Natural killer cell (primary cell): ENCODE data around the gene LNX1. TPM values are rescaled to one million over a fixed set of nuclear protein-coding genes. Genes with fewer than 3 reads are reported as not detected.

Experiments used
- ATAC-seq, 3 donors: fragments of 150-1000 bp in 2 of 3; fragments of 200-7000 bp in 1 of 3; cut with Tn5 transposase; 1 replicate in 1 of 3; 2 replicates in 2 of 3; pipeline ENCODE4 v1.10.0; 2021; ENCODE audit warnings: mild to moderate bottlenecking in 2 of 3, moderate library complexity in 2 of 3
- DNase-seq, 2 donors: peaks; one replicate each; pipeline versions ENCODE4 v3.0.0 to v3.0.0-alpha.2; 2013 to 2021; ENCODE audit warnings: mixed read lengths in 1 of 2
- H3K27ac ChIP-seq: one replicate; pipeline ENCODE4 v1.5.1; 2013; ENCODE audit warnings: mild to moderate bottlenecking, low read length
- H3K27me3 ChIP-seq: one replicate; pipeline ENCODE4 v1.6.1; 2013; ENCODE audit warnings: low read length; ENCODE audit not compliant: control insufficient read depth, insufficient read depth
- H3K36me3 ChIP-seq: one replicate; pipeline ENCODE4 v1.6.1; 2013; ENCODE audit warnings: low read length; ENCODE audit not compliant: control insufficient read depth, insufficient read depth
- H3K4me1 ChIP-seq: one replicate; pipeline ENCODE4 v1.6.1; 2013; ENCODE audit warnings: low read length; ENCODE audit not compliant: control insufficient read depth, insufficient read depth
- H3K4me3 ChIP-seq: one replicate; pipeline ENCODE4 v1.5.1; 2013; ENCODE audit warnings: low read length
- H3K9me3 ChIP-seq: one replicate; pipeline ENCODE4 v1.6.1; 2013; ENCODE audit warnings: low read length; ENCODE audit not compliant: control insufficient read depth, insufficient read depth
- H3K27ac Mint-ChIP-seq, 2 donors: one replicate each; pipeline ENCODE4 v1.8.0; 2022; ENCODE audit warnings: mild to moderate bottlenecking in 2 of 2, mixed read lengths in 2 of 2, moderate library complexity in 1 of 2
- H3K27me3 Mint-ChIP-seq, 2 donors: one replicate each; pipeline ENCODE4 v1.8.0; 2022; ENCODE audit warnings: low read depth in 2 of 2, mixed read lengths in 2 of 2
- H3K36me3 Mint-ChIP-seq: one replicate; pipeline ENCODE4 v1.8.0; 2022; ENCODE audit warnings: mixed read lengths
- H3K4me1 Mint-ChIP-seq, 2 donors: one replicate each; pipeline ENCODE4 v1.8.0; 2022; ENCODE audit warnings: mixed read lengths in 2 of 2
- H3K4me3 Mint-ChIP-seq: one replicate; pipeline ENCODE4 v1.8.0; 2022; ENCODE audit warnings: mild to moderate bottlenecking, moderate library complexity, mixed read lengths
- H3K9me3 Mint-ChIP-seq, 2 donors: one replicate each; pipeline ENCODE4 v1.8.0; 2022; ENCODE audit warnings: mixed read lengths in 2 of 2
- WGBS: methylation state at CpG from one replicate; pipeline ENCODE4 v1.1.7; 2013; ENCODE audit warnings: missing lambda C conversion rate; ENCODE audit not compliant: insufficient coverage; 5-methylcytosine and 5-hydroxymethylcytosine counted together
- intact Hi-C: fragments of 100-400 bp; cut with micrococcal nuclease; formaldehyde crosslinking; loops from one replicate; pipeline ENCODE4 v1.14.2; 2022
- total RNA-seq, 4 donors: library from RNA; stranded (reverse); fragments of 120-200 nt in 1 of 4; gene quantifications; one replicate each; pipeline versions ENCODE4 v1.2.3 to v1.2.4, GENCODE V29; 2013 to 2022
- TF ChIP-seq, protein P1 (sequence below): fragments of 200-600 bp; IDR thresholded peaks from one replicate; pipeline ENCODE4 v1.8.0; 2022; ENCODE audit warnings: antibody characterized with exemption

LNX1 gene
- total RNA-seq, 3 donors from 2014 or later (not counting 1 experiment from before 2014, with no cell fraction given), result not detected

DNA sequence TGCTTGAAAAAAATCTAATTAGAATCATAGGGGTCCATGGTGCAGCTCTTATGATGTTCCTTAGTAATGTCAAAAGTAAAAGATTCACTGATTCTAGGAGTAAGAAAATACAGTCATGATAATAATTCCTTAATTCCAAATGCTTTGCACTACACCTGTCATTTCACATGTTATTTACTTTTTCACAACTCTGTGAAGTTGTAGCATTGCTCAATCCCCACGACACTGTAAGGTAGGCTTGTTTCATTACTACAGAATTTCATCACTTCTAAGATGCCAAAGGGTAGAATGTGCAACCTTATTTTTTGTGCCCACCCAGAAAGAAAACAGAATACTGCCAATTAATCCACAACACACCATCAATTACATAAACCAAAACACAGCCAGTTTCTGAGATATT is 46.1 kb upstream of the LNX1 start:
- intact Hi-C loops, result no loop called here
- H3K4me3 ChIP-seq, result no peak overlapping the region
- no peak overlapping the region for H3K27ac Mint-ChIP-seq

GRCh38 chr4:53635697-53636483 is 44.6 kb upstream of the LNX1 start:
- Mint-ChIP-seq H3K36me3 (no peaks in the 10 kb centered on the region), H3K4me3 (no peak overlapping the region), H3K4me1 (no peaks in the 10 kb centered on the region), H3K27me3 (peaks cover 4 to 10% of the 10 kb centered on the region in 2 donors), H3K9me3 (peaks cover 0 to 2% of the 10 kb centered on the region in 2 donors), H3K27ac (no peak overlapping the region)
- Histone ChIP-seq H3K9me3 (no peaks in the 10 kb centered on the region), H3K27ac (no peak overlapping the region), H3K27me3 (no peaks in the 10 kb centered on the region), H3K4me3 (no peak overlapping the region), H3K36me3 (no peaks in the 10 kb centered on the region), H3K4me1 (no peaks in the 10 kb centered on the region)
- ATAC-seq (no peak), DNase-seq (no peak)
- TF ChIP-seq, protein P1, sequence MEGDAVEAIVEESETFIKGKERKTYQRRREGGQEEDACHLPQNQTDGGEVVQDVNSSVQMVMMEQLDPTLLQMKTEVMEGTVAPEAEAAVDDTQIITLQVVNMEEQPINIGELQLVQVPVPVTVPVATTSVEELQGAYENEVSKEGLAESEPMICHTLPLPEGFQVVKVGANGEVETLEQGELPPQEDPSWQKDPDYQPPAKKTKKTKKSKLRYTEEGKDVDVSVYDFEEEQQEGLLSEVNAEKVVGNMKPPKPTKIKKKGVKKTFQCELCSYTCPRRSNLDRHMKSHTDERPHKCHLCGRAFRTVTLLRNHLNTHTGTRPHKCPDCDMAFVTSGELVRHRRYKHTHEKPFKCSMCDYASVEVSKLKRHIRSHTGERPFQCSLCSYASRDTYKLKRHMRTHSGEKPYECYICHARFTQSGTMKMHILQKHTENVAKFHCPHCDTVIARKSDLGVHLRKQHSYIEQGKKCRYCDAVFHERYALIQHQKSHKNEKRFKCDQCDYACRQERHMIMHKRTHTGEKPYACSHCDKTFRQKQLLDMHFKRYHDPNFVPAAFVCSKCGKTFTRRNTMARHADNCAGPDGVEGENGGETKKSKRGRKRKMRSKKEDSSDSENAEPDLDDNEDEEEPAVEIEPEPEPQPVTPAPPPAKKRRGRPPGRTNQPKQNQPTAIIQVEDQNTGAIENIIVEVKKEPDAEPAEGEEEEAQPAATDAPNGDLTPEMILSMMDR, result no peak
- intact Hi-C loops, result no loop called here
- WGBS, result 80% methylated on average over 3 of the region's 5 CpGs

More for the DNA sequence above, 46.1 kb upstream of the LNX1 start:
- H3K27ac ChIP-seq, result no peak overlapping the region
- peaks cover 0 to 2% of the 10 kb centered on the region in 2 donors for H3K9me3 Mint-ChIP-seq
- H3K4me3 Mint-ChIP-seq, result no peak overlapping the region
- no peaks in the 10 kb centered on the region for H3K4me1 Mint-ChIP-seq
- TF ChIP-seq, protein P1, result no peak
- peaks cover 0 to 16% of the 10 kb centered on the region in 2 donors for H3K27me3 Mint-ChIP-seq
- no peaks in the 10 kb centered on the region for H3K36me3 ChIP-seq
- DNase-seq (no peak), ATAC-seq (no peak)
- H3K4me1 ChIP-seq, result no peaks in the 10 kb centered on the region
- H3K27me3 ChIP-seq, result no peaks in the 10 kb centered on the region
- no peaks in the 10 kb centered on the region for H3K9me3 ChIP-seq
- H3K36me3 Mint-ChIP-seq, result no peaks in the 10 kb centered on the region
- 67% methylated on average over 1 of the region's 1 CpG for WGBS

- no peaks in the 10 kb centered on the region for H3K27me3 ChIP-seq
- no peak overlapping the region for H3K4me3 Mint-ChIP-seq
- H3K36me3 ChIP-seq, result no peaks in the 10 kb centered on the region
- H3K4me3 ChIP-seq, result no peak overlapping the region
- TF ChIP-seq, protein P1, result no peak
- no peak overlapping the region for H3K27ac ChIP-seq
- intact Hi-C loops, result no loop called here
- H3K4me1 ChIP-seq, result no peaks in the 10 kb centered on the region
- H3K9me3 Mint-ChIP-seq, result peaks cover 0 to 2% of the 10 kb centered on the region in 2 donors
- ATAC-seq (no peak), DNase-seq (no peak)
- H3K27ac Mint-ChIP-seq, result no peak overlapping the region
- no peaks in the 10 kb centered on the region for H3K36me3 Mint-ChIP-seq
- no peaks in the 10 kb centered on the region for H3K9me3 ChIP-seq
- H3K27me3 Mint-ChIP-seq, result peaks cover 4 to 10% of the 10 kb centered on the region in 2 donors
- H3K4me1 Mint-ChIP-seq, result no peaks in the 10 kb centered on the region
- 37% methylated on average over 4 of the region's 4 CpGs for WGBS
Measured at GRCh38 chr4:53633608-53634007, 42.3 kb upstream of the LNX1 start.
